DMS53 treated with DMSO at 0.1 percent for 48 hours (cell line): ENCODE measurements around the gene RPS6KA3.
"Not testable (repeated sequence)": the region's sequence is repeated elsewhere in the genome, so short reads cannot be mapped to it uniquely, and the experiment has no call there.

Experiments used
- DNase-seq: peaks from one replicate; lab custom pipeline; 2025; ENCODE audit not compliant: unreplicated experiment; lab: John Stamatoyannopoulos, UW

Gene RPS6KA3

DNA sequence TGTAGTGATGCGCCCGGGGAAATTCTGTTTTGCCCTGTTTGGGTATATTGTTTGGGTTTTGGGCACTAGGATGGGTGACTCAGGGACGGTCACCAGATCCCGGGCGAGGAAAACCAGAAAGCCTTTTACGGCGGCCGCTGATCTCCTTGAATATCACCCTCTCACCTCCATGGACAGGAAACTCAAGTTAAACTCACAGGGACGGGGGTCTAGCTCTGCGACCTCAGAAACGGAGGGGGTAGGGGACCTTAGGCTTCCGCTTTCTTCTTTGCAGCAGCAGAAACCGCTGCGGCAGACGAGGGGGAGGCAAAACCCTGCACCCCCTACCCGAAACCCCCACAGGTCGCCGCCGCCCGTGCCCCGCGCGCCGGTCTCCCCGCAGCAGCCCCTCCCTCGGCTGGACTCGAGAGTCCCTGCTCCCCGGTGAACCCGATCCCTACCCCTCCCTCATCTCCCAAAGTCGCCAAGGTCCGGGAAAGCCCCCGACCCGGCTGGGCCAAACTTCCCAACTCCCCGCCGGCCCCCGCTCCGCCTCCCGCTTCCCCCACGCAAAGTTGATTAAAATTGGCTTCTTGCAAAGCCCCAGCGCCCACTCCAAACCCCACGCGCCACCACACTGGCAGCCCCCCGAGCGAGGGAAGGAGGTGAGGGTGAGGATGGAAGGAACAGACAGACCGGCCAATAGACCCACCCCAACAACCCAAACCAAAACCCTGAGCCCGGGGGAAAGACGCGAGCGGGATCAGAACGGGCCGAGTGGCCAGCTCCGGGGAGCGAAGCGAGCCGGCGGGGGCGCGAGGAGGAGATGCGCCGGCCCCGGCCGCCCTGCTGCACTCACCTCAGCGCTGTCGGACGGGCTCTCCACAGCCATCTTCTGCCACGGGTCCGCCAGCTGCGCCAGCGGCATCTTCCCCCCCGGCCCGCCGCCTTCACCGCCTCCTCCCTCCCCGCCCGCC is 705 bp downstream of the RPS6KA3 start:
- DNase-seq, result no peak

DNA sequence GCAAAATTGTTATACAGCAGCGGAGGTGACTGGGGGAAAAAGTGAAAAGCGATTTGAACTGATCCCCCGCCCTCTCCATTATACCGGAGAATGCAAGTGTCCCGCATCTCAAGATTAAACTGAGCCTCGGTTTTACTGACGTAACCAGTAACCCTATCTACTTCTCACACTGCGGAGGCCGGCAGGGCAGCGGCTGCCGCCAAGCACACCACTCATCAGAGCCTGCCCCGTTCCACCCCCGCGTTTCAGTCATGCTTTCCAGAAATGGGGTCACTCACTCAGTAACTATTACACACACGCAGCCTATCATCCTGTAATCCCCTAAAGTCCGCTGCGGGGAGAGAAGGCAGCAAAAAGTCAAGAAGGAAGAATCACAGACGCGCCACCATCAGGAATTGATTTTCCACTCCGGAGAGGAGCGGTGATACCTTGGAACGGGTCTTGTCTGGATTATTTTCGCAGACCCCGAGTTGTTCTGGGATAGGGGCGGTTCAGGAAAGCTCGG is 1.4 kb downstream of the RPS6KA3 start:
- peak; percentile 23 for DNase-seq

DNA sequence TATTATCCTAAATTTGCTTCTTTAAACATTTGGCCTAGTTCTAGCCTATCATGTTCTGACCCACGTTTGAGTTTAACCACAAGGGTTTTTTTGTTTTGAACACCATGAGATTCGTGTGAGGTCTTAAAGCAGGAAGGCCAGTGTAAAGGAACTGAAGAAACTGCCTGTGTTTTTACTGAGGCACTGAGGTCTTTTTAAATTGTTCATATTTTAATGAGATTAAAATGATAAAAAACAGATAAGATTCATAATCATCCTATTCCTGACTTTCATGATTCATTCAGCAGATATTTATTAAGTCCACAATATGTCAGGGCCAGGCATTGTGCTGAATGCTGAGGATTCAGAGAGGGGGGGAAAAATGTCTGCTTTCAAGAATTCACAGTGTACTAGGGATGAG is 3.2 kb downstream of the RPS6KA3 start:
- no peak for DNase-seq

DNA sequence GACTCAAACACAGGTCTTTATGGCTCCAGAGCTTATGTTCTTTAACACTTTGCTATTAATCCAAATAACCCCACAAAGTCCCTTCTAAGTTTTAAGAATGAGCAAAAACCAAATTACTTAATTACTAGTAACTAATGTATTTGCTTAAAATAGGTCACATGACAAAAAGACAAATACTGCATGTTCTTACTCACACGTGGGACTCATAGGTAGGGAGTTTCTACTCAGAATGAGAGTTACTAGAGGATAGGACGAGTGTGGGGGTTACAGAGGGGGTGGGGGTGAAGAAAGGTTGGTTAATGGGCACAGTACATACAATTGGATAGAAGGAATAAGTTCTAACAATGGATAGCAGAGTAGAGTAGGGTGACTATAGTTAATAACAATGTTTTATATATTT is 5.8 kb downstream of the RPS6KA3 start:
- no peak for DNase-seq

DNA sequence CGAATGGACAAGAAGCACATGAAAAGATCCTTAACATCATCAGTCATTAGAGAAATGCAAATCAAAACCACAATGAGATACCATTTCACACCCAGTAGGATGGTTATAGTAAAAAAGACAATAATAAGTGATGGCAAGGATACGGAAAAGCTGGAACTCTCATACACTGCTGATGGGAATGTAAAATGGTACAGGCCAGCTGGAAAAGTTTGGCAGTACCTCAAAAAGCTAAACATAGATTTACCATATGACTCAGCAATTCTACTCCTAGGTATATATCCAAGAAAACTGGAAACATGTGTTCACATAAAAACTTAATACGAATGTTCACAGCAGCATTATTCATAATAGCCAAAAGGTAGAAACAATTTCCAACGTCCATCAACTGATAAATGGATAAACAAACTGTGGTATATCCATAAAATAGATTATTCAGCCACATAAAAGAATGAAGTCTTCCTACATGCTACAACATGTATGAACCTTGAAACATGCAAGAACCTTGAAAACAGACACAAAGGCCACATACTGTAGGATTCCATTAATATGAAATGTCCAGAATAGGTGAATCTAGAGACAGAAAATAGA is 11.9 kb downstream of the RPS6KA3 start:
- no peak for DNase-seq

DNA sequence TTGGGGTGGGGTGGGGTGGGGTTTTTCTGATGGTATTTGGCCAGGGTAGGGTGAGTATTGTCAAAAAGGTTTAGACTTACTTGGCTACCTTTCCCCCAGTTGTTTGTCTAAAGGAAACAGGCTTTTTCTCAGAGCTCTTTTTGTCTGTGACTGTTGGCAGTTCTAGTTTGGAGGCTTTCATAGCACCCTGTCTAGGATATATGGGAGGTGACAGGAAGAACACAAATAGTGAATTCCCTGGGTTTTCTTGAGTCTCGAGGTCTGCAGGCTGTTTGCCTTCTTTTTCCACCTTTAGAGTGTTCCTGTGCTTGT is 13.5 kb downstream of the RPS6KA3 start:
- peak; percentile 14 for DNase-seq

DNA sequence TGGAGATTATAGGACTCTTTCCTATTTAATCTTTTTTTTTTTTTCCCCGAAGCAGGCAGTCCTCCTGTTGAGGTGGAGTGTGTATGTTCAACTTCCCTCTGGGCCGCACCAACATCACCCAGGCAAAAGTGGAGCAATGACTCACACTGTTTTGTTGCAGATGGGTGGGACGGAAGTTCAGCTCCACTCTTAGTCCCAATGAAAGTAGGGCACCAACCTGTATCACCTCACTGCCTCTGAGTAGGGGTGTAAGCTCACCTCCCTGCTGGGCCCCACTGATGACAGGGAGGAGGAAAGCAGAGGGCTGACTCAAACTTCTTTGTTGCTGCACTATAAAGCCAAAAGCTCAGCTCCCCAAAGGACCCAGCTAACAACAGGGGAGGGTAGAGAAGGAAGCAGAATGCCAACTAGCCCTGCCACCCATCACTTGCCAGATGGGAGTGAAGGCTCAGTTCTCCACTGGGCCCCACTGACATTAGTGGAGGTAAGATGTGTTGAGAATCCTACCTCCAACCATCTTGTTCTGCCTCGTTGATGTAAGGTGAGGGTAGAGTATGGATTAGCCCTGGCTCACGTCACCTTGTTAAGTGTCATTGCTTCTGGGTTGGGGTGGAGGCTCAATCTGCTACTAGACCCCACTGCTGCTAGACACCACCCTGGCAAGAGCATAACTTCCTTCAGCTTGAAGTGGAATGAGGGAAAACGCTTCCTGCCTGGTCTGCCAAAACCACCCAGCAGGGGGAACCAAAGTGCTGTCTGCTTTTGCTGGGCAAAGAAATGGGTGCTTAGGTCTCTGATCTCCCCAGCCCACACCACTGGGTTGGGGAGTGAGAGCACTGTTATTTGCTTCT is 14.1 kb downstream of the RPS6KA3 start:
- no peak for DNase-seq

DNA sequence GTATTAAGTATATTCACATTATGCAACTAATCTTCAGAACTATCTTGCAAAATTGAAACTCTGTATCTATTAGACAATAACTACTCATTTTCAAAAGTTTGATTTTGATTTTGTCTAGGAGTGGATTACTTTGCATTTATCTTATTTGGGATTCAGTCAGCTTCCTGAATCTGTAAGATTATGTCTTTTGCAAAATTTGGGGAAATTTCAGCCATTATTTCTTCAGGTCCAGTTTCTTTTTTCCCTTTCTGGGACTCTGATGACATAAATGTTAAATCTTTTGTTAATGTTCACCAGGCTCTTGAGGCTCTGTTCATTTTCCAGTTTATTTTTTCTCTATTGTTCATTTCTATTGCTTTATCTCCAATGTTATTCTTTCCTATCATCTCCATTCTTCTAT is 15.0 kb downstream of the RPS6KA3 start:
- DNase-seq, result no peak

DNA sequence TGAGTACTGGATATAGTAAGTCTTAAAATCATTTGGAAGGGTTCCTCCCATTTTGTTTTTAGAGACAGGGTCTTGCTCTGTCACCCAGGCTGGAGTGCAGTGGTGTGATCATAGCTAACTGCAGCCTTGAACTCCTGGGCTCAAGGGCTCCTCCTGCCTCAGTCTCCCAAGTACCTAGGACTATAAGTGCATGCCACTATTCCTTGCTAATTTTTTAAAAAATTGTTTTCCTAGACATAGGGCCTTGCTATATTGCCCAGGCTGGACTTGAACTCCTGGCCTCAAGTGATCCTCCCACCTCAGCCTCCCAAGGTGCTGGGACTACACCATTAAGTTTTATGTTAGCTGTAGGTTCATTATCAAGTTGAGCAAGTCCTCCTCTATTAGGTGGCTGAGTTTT is 16.6 kb downstream of the RPS6KA3 start:
- not testable (repeated sequence) for DNase-seq

DNA sequence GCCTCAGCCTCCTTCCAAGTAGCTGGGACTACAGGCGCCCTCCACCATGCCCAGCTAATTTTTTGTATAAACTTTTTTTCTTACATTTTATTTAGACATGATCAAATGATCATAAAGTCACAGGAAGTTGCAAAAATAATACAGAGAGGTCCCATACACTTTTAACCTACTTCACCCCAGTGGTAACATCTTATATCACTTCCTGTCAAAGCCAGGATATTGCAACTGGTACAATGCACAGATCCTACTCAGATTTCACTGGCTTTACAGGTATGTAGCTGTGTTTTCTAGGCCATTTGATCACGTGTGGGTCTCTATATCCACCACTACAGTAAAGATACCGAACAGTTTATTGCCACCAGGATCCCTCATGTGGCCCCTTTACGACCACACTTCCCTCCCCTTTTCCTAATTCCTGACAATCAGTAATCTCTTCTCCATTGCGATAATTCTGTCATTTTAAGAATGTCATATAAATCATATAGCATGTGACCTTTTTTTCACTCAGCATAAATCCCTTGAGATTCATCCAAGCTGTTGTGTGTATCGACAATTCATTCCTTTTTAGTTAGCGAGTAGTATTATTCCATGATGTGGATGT is 18.0 kb downstream of the RPS6KA3 start:
- no peak for DNase-seq

DNA sequence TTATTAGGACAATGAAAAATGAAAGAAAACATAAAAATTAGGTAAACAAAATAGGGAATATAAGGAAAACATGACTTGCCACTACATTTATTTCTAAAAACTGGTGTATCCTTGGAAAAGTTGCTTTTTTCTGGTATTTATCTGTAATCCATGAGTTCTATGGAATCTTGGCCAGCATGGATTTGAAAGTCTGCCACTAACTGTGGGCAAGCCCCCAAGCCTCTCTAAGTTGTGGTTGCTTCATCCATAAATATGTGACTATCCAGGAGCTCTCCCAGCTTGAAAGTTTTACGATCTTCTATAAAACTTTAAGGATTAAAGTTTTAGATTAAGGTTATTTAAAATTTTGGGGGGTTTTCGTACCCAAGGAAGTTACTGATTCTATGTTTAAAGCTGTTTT is 21.8 kb downstream of the RPS6KA3 start:
- DNase-seq, result no peak

DNA sequence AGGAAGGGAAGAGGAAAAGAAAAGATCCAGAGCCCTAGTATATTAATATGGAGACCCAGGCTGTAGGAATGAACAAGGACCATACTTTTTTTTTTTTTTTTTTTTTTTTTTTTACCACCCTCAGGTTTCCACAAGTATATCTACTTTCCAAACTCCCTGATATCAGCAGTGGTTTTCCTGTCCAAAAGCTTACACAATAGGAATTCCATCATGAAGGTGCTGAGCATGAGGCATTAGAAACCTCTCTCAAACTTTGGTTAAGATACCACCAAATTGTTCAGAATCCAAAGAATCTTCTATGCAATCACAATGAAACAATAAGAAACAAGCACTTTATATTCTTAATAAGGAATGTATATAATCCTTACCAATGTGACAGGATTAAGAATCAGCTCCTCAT is 26.5 kb downstream of the RPS6KA3 start:
- DNase-seq, result no peak

DNA sequence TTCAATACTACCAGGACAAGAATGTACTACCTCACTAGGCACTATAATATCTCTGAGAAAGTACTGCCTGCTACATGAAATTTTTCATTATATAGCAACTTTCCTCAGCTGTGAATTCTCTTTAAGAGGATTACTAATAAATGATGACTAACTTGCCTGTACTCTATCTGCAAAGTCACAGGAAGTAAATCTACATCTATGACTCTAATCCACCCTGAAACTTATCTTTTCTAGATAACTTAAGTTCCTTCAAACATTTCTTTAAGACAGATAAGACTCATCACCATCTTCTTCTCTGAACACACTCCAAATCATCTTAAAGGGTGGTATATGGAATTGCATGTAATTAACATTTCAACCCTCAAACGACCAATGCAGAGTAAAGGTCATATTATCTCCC is 28.8 kb downstream of the RPS6KA3 start:
- DNase-seq, result no peak

DNA sequence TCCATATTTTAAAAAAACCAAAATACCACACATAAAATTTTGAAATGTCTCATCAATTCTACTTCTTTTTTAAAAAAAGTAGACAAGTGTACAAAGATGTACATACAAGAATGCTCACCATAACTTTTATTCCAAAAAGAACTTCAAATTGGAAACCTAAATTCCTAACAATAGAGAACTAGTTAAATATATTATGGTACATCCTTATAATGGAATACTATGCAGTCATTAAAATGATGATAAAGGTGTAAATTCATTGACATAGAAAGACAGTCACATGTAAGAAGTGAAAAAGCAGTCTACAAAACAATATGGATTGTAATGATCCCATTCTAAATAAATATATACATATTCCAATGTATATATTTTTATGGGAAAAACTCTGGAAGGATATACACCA is 31.0 kb downstream of the RPS6KA3 start:
- DNase-seq, result no peak

DNA sequence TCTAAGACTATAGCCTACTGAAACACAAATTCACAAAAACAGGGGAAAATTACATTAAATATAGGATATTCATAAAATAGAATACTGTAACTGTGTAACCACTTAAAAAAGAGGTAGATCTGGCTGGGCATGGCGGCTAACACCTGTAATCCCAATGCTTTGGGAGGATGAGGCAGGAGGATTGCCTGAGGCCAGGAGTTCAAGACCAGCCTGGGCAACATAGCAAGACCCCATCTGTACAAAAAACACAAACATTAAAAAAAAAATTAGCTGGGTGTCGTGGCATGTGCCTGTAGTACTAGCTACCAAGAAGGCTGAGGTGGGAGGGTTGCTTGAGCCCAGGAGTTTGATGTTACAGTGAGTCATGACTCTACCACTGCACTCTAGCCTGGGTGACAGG is 33.4 kb downstream of the RPS6KA3 start:
- DNase-seq, result no peak

DNA sequence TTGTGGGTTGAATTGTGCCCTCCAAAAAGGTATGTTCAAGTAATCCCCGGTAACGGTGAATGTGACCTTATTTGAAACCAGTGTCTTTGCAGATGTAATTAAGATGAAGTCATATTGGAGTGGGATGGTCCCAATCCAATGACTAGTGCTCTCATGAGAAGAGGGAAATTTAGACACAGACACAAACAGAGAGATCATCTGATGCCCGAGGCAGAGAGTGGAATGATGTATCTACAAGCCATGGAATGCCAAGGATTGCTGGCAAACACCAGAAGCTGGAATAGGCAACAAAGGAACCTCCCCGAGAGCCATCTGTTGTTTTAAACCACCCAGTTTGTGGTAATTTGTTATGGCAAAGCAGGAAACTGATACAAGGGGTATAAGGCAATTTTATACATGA is 35.1 kb downstream of the RPS6KA3 start:
- DNase-seq, result no peak

DNA sequence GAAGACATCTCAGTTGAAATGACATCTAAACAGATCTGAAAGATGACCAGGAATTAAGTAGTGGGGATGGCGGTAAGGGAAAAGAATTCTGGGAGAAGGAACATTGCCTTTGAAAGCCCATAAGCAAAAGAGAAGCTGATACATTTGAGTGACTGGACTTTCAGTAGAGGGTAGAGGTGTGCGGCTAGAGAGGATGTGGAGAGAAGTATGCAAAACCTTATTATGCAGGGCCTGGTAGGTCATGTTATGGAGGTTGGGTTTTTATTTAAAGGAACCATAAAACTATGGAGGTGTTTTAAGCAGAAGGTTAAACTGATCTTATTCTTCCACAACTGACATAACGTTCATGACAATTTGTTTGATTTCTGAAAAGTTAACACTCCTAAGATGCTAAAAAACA is 36.3 kb downstream of the RPS6KA3 start:
- no peak for DNase-seq

DNA sequence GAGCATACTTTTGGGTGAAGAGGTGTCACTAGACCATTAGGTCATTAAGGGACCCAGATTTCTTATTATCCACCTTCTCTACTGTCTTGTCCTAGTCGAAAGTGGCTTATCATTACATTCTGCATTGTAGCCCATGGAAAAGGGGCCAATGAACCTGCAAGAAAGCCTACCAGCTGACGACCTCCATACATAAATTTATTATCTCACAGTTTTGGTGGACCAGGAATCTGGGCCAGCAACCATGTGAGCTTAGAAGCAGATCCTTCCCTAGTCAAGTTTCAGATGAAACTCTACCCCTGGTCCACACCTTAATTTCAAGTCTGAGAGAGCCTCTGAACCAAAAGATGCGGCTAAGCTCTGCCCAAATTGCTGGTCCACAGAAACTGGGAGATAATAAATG is 37.6 kb downstream of the RPS6KA3 start:
- no peak for DNase-seq

DNA sequence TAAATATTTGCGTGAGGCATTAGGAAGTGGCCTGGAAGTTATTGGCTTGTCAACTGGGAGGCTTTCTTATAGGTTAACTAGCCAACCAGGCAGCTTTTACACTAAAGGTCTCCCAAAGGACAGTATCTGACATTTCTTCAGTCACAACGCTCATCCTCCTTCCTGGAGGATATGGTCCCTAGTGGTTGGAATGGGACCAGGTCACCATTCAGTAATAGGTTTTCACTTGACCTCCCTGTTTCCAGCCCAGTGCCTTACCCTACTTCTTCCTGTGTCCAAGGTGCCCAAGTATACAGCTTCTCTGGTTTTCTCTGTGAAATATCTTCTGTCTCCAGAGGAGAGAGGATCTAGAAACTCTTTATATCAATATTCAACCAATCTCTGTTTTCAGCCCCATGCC is 38.5 kb downstream of the RPS6KA3 start:
- DNase-seq, result no peak

DNA sequence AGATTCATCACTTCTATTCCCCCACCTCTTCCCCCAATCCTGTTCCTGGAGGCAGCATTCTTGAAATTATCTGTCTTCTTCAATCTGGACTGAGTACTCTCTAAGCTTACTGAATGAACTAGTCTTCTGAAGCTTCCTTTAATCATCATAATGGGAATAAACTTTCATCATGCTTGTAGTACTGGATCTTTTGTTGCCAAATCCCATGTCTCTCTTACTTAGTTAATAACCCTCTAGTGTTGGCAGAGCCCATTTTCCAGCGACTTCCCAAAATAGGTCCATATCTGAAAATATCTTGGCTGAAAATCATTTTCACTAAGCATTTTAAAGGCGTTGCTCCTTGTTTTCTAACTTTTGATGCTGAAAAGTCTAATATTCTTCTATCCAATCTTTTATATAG is 39.6 kb downstream of the RPS6KA3 start:
- no peak for DNase-seq

DNA sequence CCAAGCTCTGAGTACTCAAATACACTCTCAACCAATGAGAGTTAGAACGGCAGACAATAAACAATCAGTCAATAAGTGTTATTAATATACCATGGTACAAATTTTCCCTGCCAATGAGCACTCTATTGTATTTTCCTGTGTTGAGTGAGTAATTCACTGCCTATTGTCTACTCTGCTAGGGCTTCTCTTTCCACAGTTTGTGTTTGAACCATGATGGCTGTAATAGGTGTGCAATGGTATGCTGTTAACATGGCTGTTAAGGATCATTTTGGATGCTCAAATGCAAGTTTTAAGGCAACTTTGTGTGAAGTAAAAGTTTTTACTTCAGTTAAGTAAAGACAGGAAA is 41.2 kb downstream of the RPS6KA3 start:
- DNase-seq, result no peak
